Activated T-cell treated with anti-CD3 and anti-CD28 coated beads for 4 hours (primary cell): Measurements from ENCODE around the gene TNFRSF18.
A peak's percentile ranks its signal among the peaks of the same experiment; 100 is the strongest.

Experiments
- DNase-seq: peaks from one replicate; pipeline ENCODE4 v3.0.0-alpha.2; 2020

The TNFRSF18 gene

GRCh38 chr1:1162597-1163537, 43.5 kb downstream of the TNFRSF18 start:
- no peak for DNase-seq

GRCh38 chr1:1161683-1162079, 44.7 kb downstream of the TNFRSF18 start:
- DNase-seq: no peak

GRCh38 chr1:1161078-1161682, 45.2 kb downstream of the TNFRSF18 start:
- no peak for DNase-seq

- no peak for DNase-seq
These were observed 46.0 kb downstream of the TNFRSF18 start for GRCh38 chr1:1160281-1160930.

GRCh38 chr1:1157914-1158710, 48.3 kb downstream of the TNFRSF18 start:
- DNase-seq: no peak

GRCh38 chr1:1157426-1157913, 48.9 kb downstream of the TNFRSF18 start:
- DNase-seq: peak; percentile 34

GRCh38 chr1:1157033-1157365, 49.4 kb downstream of the TNFRSF18 start:
- DNase-seq: no peak

- DNase-seq: no peak
These were observed 50.0 kb downstream of the TNFRSF18 start for GRCh38 chr1:1156140-1157032.

DNA sequence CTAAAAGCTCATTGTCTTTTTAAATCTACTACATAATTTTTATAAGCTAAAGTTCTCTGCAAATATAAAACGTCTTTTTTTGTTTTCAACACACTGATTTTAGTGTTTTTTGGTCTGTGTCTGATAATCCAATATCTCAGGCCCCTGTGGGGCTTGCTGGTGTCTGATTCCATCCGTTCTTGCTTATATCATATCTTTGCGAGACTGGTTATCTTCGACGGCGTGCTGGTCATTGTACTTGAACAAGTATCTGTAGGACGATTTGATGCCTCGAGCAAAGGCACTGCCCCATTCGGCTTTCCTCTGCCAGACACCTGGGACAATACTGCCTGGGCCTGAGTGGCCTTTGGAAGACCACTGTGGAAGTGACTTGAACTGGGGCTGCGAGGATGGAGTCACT, 51.1 kb downstream of the TNFRSF18 start:
- no peak for DNase-seq

- no peak for DNase-seq
These were observed 52.5 kb downstream of the TNFRSF18 start for GRCh38 chr1:1153874-1154273.
